IPS-20b (cell line): ENCODE results near the gene AP3S2.

Experiments
- H3K27ac ChIP-seq: one replicate; pipeline ENCODE4 v1.5.1; 2013; ENCODE audit warnings: low read length
- H3K27me3 ChIP-seq: 2 replicates; pipeline ENCODE4 v1.6.1; 2013; ENCODE audit warnings: mild to moderate bottlenecking, low read length, inconsistent platforms; ENCODE audit not compliant: insufficient read depth
- H3K36me3 ChIP-seq: 2 replicates; pipeline ENCODE4 v1.6.1; 2013; ENCODE audit warnings: low read depth, mild to moderate bottlenecking, inconsistent platforms, low read length, moderate library complexity; ENCODE audit not compliant: insufficient read depth
- H3K4me1 ChIP-seq: 2 replicates; pipeline ENCODE4 v1.6.1; 2013; ENCODE audit warnings: mild to moderate bottlenecking, control low read depth, inconsistent platforms, low read length, moderate library complexity; ENCODE audit not compliant: insufficient read depth
- H3K4me3 ChIP-seq: 2 replicates; pipeline ENCODE4 v1.5.1; 2013; ENCODE audit warnings: mild to moderate bottlenecking, low read length, inconsistent platforms
- H3K9ac ChIP-seq: 2 replicates; pipeline ENCODE4 v1.6.1; 2013; ENCODE audit warnings: low read depth, mild to moderate bottlenecking, inconsistent platforms, low read length, moderate library complexity
- H3K9me3 ChIP-seq: 2 replicates; pipeline ENCODE4 v1.6.1; 2013; ENCODE audit warnings: mild to moderate bottlenecking, low read depth, low read length, inconsistent platforms; ENCODE audit not compliant: insufficient read depth

Gene AP3S2

DNA sequence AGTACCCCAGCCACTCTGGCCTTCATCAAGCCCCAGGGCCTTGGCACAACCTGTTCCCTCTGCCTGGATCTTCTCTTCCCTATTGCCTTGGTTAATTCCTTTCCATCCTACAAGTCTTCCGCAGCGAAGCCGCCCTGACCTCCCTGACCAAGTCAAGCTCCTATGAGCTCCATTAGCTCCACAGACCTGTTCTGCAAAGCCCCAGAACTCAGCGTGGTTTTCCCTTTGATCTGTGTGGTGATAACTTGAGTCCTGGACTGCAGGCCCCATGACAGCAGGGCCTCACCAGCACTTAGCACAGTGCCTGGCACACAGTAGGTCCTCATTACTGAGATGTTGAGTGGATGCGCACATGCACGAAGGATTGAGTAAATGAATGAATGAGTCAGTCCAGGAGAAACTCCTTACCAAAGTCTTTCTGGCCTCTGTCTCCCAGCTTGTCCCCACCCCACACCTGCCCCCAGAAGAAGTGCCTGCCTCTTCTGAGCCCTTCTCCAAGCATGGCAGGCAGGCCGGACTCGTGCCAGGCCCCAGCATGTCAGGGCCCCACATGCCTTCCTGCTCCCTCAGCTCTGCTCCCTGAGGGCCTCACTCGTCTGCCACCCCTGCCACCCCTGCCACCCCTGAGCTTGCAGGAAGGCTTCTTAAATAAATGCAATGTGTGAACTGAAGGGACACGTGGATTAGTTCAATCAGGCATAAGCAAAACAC lies 85.5 kb downstream of the AP3S2 start:
- Histone ChIP-seq H3K9me3 (no peaks in the 10 kb centered on the region), H3K27ac (no peak overlapping the region), H3K4me3 (no peak overlapping the region), H3K36me3 (no peaks in the 10 kb centered on the region), H3K27me3 (peaks cover 11% of the 10 kb centered on the region), H3K9ac (no peak overlapping the region), H3K4me1 (no peaks in the 10 kb centered on the region)

DNA sequence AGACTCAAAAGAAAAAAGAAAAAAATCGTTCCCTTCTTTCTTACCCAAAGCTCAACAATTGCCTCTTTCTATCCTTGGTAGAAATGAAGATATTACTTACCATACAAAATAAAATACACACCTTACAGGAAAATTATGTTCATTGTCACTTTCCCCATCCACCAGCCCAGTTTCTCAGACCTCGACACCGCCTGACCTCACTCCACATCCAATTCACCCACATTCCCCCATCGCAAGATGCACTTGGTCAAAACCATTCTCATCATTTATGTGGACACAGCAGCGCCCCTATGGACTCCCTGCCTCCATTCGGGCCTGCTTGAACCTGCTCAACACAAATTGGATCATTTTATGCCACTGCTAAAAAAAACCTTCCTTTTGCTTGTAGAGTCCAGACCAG lies 86.1 kb downstream of the AP3S2 start:
- H3K9ac ChIP-seq, result no peak overlapping the region
- no peaks in the 10 kb centered on the region for H3K9me3 ChIP-seq
- peaks cover 5% of the 10 kb centered on the region for H3K27me3 ChIP-seq
- H3K36me3 ChIP-seq, result no peaks in the 10 kb centered on the region
- no peaks in the 10 kb centered on the region for H3K4me1 ChIP-seq
- no peak overlapping the region for H3K4me3 ChIP-seq
- no peak overlapping the region for H3K27ac ChIP-seq

DNA sequence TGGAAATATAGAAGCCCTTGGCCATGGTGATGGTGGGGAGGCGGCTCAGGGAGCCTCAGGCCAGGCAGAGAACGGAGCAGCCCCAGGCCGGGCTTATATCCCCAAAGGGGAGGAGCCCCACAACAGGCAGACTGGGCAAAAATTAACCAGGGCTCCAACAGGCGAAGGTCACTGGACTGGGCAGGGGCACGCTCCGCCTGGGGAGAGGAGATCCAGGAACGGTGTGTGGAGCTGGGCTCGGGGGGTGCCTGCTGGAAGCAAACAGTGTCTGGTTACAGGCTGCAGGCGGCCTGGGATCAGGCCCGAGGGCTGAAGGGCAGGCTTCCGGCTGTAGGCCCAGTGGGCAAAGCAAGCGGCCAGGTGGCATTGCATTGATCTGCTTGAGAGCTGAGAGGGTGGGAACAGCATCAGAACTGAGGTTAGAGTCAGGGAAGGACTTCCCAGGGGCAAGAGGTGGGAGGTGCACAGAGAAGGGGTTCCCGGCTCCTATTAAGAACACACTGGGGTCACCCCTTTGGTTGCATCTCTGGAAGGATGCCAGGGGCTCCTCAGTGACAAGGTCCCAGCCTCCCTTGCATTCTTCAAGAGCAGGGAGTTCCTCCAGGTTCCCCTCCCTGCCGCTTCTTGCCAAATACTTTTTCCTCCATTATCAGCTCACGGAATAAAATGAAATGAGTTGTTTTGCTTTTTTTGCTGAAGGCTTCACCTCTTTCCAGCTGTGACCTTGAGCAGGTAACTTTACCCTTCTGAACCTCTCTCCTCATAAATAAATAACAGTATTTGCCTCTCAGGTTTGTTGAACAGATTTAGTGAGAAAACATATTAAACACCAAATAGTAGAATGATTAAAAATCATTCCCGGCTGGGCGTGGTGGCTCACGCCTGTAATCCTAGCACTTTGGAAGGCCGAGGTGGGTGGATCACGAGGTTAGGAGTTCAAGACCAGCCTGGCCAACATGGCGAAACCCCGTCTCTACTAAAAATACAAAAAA lies 86.9 kb downstream of the AP3S2 start:
- Histone ChIP-seq H3K27ac (no peak overlapping the region), H3K27me3 (no peaks in the 10 kb centered on the region), H3K36me3 (no peaks in the 10 kb centered on the region), H3K9me3 (no peaks in the 10 kb centered on the region), H3K9ac (no peak overlapping the region), H3K4me1 (no peaks in the 10 kb centered on the region), H3K4me3 (no peak overlapping the region)

DNA sequence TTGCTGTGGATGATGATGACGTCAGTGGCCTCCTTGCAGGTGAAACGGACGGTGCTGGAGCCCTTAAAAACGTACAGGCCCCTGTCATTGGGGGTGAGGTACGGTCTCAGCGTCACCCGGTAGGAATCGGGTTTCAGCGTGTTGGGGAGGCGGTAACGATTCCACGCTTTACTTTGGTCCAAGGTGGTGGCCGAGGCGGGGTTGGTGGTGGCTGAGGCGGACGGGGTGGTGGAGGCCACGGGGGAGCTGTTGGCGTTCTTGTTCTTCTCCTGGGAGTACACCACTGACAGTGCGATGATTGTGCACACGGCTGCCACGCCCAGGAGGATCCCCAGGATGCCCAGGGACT lies 87.6 kb downstream of the AP3S2 start:
- Histone ChIP-seq H3K36me3 (no peaks in the 10 kb centered on the region), H3K9ac (no peak overlapping the region), H3K9me3 (no peaks in the 10 kb centered on the region), H3K4me1 (no peaks in the 10 kb centered on the region), H3K27me3 (no peaks in the 10 kb centered on the region), H3K27ac (no peak overlapping the region), H3K4me3 (no peak overlapping the region)

DNA sequence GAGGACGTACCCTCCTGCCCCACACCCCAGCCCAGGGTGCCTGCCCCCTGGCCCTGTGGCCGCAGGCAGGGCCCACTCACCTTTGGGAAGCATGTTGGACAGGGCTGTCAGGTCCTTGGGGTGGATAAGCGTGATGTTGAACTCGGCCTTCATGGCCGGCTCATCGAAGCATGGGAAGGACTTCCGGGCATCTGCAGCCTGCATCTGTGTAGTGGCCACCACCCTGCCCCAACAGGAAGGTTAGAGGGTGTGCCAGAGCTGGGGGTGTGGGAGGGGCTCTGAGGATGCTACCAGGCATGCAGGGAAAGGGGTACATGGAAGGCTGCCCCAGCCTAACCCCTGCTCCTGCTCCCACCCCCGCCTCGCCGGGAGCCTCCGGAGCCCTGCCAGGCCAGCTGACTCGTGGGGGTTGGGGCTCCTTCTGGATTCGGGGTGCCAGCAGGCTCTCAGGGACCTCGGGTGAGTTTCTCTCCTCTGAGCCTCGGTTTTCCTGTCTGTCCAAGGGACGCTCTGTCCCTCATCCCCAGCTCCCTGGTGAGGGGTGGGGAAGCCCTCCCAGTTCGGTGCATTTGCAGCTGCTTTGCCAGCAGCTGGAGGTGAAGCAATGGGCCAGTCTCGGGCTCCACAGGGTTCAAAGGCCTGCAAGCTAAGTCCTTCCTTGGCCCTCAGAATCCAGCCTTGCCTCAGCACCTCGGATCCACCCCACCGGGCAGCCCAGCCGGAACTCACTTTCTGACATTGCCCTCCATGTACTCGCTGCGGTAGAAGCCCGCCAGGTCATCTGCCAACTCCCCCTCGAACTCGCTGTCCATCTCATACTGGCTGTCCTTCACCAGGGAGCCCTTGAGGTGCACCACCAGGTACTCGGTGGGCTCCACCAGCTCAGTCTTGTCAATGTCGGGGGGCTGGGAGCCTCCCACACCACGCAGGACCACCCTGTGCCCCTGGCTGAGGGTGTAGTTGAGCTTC lies 88.3 kb downstream of the AP3S2 start:
- no peaks in the 10 kb centered on the region for H3K36me3 ChIP-seq
- H3K9ac ChIP-seq, result no peak overlapping the region
- no peaks in the 10 kb centered on the region for H3K9me3 ChIP-seq
- H3K4me1 ChIP-seq, result no peaks in the 10 kb centered on the region
- no peaks in the 10 kb centered on the region for H3K27me3 ChIP-seq
- H3K27ac ChIP-seq, result no peak overlapping the region
- no peak overlapping the region for H3K4me3 ChIP-seq

DNA sequence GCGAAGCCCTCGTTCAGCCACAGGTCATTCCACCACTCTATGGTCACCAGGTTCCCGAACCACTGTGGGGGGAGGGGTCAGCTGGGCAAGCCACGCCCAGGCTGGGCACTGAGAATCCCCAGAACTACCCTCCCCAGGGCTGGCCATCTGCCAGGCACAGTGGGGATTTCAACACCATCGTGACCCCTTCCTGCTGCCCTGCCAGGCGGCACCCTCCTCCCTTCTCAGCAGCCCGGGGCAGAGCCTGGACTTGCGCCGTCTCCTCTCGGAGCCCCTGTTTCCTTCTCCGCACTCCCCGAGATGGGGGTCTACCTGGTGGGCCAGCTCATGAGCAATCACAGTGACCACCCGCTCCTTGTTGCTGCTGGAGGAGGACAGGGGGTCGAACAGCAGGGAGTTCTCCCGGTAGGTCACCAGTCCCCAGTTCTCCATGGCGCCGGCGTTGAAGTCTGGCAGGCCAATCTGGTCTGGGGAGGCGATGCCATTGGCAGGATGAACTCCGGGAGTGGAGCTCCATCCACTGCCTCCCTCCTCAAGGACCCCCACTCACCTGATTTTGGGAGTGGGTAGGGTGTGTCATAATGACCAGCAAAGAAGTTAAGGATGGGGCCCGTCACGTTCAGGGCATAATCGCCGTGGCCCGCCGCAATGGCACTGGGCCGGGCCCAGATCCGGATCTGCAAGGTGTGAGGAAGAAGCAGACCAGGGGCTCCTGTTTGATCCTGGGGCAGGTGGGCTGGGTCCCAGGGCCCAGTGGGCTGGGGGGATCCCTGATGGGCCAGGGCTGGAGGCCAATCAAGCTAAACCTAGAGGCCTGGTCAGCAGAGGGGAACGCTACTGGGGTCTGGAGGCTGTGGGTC lies 89.6 kb downstream of the AP3S2 start:
- H3K4me1 ChIP-seq, result no peaks in the 10 kb centered on the region
- no peak overlapping the region for H3K4me3 ChIP-seq
- no peaks in the 10 kb centered on the region for H3K27me3 ChIP-seq
- no peak overlapping the region for H3K9ac ChIP-seq
- H3K9me3 ChIP-seq, result no peaks in the 10 kb centered on the region
- no peaks in the 10 kb centered on the region for H3K36me3 ChIP-seq
- H3K27ac ChIP-seq, result no peak overlapping the region

DNA sequence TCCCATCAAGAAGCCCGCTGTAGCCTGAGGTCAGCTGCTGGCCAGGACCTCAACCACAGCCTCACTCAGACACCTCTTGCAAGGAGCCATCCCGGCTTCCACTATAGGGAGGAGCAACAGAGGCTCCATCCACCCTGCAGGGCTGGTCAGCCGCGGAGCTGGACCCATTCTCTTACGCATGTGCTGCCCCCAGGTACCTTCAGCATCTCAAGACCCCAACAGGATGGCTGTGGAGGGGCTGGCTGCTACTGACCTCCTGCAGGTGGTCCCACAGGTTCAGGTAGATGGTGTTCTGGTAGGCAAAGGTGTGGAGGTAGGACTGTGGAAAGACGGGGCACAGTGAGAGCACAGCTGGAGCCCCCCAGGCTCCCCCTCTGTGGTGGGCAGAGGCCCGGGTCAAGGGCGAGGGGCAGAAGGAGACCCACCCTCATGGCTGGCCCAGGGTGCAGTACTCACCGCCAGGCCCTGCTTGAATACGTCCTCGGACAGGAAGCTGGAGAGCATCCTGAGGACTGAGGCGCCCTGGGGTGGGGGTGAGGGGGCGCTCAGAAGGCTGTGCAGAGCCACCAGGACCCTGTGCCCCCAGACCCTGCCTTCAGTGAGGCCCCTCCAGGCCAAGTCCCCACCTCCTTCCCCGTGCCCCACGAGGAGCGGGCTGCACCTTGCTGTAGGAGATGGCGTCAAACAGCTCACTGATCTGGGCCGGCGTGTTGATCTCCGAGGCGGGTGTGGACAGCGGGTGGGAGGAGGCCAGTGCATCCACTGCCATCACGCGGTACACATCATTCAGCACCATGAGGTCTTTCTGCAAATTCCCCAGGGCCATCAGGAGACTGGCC lies 90.6 kb downstream of the AP3S2 start:
- Histone ChIP-seq H3K27me3 (no peaks in the 10 kb centered on the region), H3K27ac (no peak overlapping the region), H3K9me3 (no peaks in the 10 kb centered on the region), H3K4me3 (no peak overlapping the region), H3K9ac (no peak overlapping the region), H3K36me3 (no peaks in the 10 kb centered on the region), H3K4me1 (no peaks in the 10 kb centered on the region)

DNA sequence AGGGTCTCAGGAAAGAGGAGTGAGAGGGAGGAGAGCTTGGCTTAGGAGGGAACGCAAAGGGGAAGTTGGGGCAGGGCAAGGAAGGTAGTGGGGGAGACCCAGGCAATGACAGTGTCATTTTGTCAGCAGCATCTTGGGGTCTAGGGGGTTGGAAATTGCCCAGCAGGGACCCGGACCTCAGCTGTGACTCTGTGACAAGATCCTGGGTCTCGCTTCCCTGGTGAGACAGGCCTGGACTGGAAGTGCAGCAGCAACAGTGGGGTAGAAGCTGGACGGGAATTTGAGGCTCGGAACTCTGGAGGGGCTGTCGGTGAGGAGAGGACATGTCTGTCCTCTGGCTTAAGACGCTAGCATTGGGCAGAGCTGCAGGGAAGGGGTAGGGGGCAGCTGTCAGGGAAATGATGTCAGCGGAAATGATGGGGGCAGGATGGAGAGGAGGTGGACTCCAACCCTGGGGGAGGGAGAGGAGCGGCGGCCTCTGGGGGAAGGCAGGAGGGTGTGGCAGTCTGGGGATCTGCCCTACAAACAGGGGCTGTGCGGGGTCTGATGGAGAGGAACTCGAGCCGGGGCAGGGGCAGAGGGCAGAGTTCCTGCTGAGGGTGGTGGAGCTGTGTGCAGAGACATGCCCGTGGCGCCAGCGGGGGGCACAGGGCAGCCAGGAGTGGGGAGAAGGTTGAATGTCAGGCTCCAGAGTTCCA lies 91.4 kb downstream of the AP3S2 start:
- no peak overlapping the region for H3K4me3 ChIP-seq
- H3K27ac ChIP-seq, result no peak overlapping the region
- no peaks in the 10 kb centered on the region for H3K4me1 ChIP-seq
- no peak overlapping the region for H3K9ac ChIP-seq
- H3K9me3 ChIP-seq, result no peaks in the 10 kb centered on the region
- H3K36me3 ChIP-seq, result no peaks in the 10 kb centered on the region
- no peaks in the 10 kb centered on the region for H3K27me3 ChIP-seq

DNA sequence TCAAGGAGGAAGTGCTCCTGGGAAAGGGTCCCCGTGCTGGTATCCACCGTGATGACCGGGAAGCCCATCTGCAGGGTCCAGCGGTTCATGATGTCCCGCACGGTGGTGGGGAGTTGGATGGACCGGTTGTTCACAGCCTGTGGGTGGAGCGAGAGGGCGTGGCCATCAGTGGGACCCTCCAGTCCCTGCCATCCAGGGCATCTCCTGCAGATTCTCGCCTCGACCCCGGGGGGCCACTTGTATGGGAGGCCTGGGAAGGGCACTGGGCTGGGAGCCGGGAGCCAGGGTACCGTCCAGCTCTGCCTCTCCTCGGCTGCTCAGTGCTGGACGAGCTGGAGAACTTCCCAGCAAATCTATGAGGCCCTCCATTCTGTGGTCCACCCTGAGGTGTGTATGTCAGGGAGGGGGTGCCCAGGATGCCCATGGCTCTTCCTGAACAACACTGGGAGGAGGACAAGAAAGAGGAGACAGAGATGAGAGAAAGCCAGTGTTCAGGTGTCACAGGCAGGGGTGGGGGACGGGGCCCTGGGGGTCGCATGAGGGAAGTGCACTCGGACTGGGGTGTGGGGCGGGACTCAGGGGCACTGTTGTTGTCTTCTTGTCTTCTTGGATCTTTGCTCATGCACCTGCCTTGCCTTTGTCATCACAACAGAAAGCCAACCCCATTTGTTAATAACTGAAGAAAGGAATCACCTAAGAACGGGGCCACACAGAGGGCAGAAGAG lies 92.2 kb downstream of the AP3S2 start:
- Histone ChIP-seq H3K36me3 (no peaks in the 10 kb centered on the region), H3K27ac (no peak overlapping the region), H3K9ac (no peak overlapping the region), H3K4me1 (no peaks in the 10 kb centered on the region), H3K27me3 (no peaks in the 10 kb centered on the region), H3K9me3 (no peaks in the 10 kb centered on the region), H3K4me3 (no peak overlapping the region)
